Mammary epithelial cell (primary cell): ENCODE measurements around the gene BICRA.

ENCODE experiments used
- EZH2 ChIP-seq: IDR thresholded peaks from 2 replicates; pipeline ENCODE4 v1.6.1; 2012; ENCODE audit warnings: low read length, inconsistent platforms, borderline replicate concordance
- TF ChIP-seq, protein P1 (sequence below), 2 donors: IDR thresholded peaks in 1 of 2; conservative IDR thresholded peaks in 1 of 2; 2 replicates each; pipeline ENCODE4 v1.5.1; 2011 to 2012; ENCODE audit warnings: inconsistent platforms in 2 of 2, low read length in 2 of 2, mild to moderate bottlenecking in 2 of 2, control low read depth in 1 of 2, low read depth in 1 of 2; ENCODE audit not compliant: insufficient read depth in 1 of 2; ENCODE audit errors: extremely low read depth in 1 of 2

DNA sequence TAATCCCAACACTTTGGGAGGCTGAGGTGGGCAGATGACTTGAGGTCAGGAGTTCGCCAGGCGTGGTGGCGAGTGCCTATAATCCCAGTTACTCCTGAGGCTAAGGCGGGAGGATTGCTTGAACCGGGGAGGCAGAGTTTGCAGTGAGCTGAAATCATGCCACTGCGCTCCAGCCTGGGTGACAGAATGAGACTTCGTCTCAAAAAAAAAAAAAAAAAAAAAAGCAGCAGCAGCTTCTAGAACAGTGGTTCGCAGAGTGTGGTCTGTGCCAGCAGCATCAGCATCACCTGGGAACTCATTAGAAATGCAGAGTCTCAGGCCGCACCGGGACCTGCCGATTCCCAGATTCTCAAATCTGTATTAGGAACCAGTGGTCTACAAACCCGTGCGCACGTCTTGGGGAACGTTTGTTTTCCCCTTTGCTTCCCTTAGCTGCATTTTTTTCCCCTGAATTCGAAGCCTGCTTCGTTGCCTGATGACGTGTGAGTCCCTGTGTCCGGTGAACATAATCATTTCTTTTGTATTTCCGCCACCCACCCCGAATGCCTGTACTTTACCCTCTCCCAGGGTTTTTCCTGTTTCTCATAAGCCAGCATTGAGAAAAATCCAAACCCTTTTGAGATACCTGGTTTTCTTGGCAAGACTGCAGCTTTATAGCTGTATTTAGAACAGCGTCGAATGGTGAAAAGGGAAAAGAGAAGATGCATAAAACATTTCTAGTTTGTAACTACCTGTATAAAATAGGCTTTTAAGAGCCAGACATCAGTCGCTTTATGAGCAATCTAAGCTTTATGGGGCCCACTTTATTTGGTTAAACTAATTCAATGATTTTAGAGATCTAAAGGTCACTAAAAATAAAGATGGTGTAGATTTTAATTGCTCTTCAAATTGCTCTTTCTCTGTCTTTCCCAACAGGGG, 49.8 kb downstream of the BICRA start:
- TF ChIP-seq, protein P1, sequence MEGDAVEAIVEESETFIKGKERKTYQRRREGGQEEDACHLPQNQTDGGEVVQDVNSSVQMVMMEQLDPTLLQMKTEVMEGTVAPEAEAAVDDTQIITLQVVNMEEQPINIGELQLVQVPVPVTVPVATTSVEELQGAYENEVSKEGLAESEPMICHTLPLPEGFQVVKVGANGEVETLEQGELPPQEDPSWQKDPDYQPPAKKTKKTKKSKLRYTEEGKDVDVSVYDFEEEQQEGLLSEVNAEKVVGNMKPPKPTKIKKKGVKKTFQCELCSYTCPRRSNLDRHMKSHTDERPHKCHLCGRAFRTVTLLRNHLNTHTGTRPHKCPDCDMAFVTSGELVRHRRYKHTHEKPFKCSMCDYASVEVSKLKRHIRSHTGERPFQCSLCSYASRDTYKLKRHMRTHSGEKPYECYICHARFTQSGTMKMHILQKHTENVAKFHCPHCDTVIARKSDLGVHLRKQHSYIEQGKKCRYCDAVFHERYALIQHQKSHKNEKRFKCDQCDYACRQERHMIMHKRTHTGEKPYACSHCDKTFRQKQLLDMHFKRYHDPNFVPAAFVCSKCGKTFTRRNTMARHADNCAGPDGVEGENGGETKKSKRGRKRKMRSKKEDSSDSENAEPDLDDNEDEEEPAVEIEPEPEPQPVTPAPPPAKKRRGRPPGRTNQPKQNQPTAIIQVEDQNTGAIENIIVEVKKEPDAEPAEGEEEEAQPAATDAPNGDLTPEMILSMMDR (conservative IDR thresholded peaks at IDR 0.05 in 1 of 2, IDR thresholded peaks at IDR 0.05 in 1 of 2; ENCODE audit: extremely low read depth in 1 of 2, insufficient read depth in 1 of 2, low read depth in 1 of 2, low read length in 2 of 2): no peak
- TF ChIP-seq EZH2: no peak
